Panc1 (cell line): ENCODE results near the gene SLC6A8. TPM values are rescaled to one million over a fixed set of nuclear protein-coding genes. Genes with fewer than 3 reads are reported as not detected.
"Not testable (repeated sequence)": the region's sequence is repeated elsewhere in the genome, so short reads cannot be mapped to it uniquely, and the experiment has no call there.

Source experiments
- ATAC-seq: fragments of 200-7000 bp; cut with Tn5 transposase; 2 replicates; pipeline ENCODE4 v1.9.1; 2020; ENCODE audit warnings: mild to moderate bottlenecking, moderate library complexity
- BruUV-seq: library from RNA; stranded (reverse); fragments of 400-500 nt; replicated peaks from 2 replicates; lab custom pipeline; 2021; lab: Mats Ljungman, UMichigan
- CTCF ChIA-PET: fragments of 300-600 bp; sonication (Branson Sonifier 250); formaldehyde crosslinking; loops from one replicate; lab custom pipeline; 2022; ENCODE audit warnings: antibody characterized with exemption; lab: Charles Lee
- POLR2A ChIA-PET: fragments of 300-600 bp; sonication (Branson Sonifier 250); formaldehyde crosslinking; loops from one replicate; lab custom pipeline; 2022; ENCODE audit warnings: antibody characterized with exemption; lab: Charles Lee
- DNase-seq: peaks from one replicate; pipeline ENCODE4 v3.0.0-alpha.2; 2010; ENCODE audit warnings: low read depth, low spot score
- H3K27ac ChIP-seq: 2 replicates; pipeline ENCODE4 v1.5.1; 2011; ENCODE audit warnings: mild to moderate bottlenecking, low read length, inconsistent platforms
- H3K27me3 ChIP-seq: fragments of 200-500 bp; sonication (Bioruptor generic); 2 replicates; pipeline ENCODE4 v1.6.0; 2014; ENCODE audit warnings: low read length, inconsistent platforms; ENCODE audit not compliant: control insufficient read depth, insufficient read depth
- H3K36me3 ChIP-seq: fragments of 200-500 bp; sonication (Bioruptor generic); 2 replicates; pipeline ENCODE4 v1.5.1; 2014; ENCODE audit warnings: inconsistent platforms, mild to moderate bottlenecking, low read length, moderate library complexity; ENCODE audit not compliant: control insufficient read depth, insufficient read depth
- H3K4me1 ChIP-seq: 2 replicates; pipeline ENCODE4 v1.5.1; 2011; ENCODE audit warnings: inconsistent platforms, mild to moderate bottlenecking, low read length, moderate library complexity; ENCODE audit not compliant: control insufficient read depth, insufficient read depth
- H3K4me3 ChIP-seq, 2 experiments: 2 replicates each; pipeline ENCODE4 v1.5.1; 2011 to 2012; ENCODE audit warnings: low read depth in 2 of 2, low read length in 2 of 2, mild to moderate bottlenecking in 2 of 2, inconsistent platforms in 1 of 2, moderate library complexity in 1 of 2
- H3K9me3 ChIP-seq: fragments of 200-500 bp; sonication (Bioruptor generic); 2 replicates; pipeline ENCODE4 v1.5.1; 2014; ENCODE audit warnings: low read depth, mild to moderate bottlenecking, inconsistent platforms, low read length, moderate library complexity; ENCODE audit not compliant: control insufficient read depth, insufficient read depth
- CTCF ChIP-seq: fragments of 450-650 bp; IDR thresholded peaks from 2 replicates; pipeline ENCODE4 v1.5.1; 2017; ENCODE audit warnings: mild to moderate bottlenecking
- POLR2AphosphoS5 ChIP-seq: IDR thresholded peaks from 2 replicates; pipeline ENCODE4 v1.6.1; 2012; ENCODE audit warnings: mild to moderate bottlenecking, low read depth, low read length, moderate library complexity
- REST ChIP-seq, 2 experiments: IDR thresholded peaks; 2 replicates each; pipeline ENCODE4 v1.6.1; 2011 to 2012; ENCODE audit warnings: low read depth in 2 of 2, control low read depth in 1 of 2, low read length in 1 of 2, mild to moderate bottlenecking in 1 of 2, moderate library complexity in 1 of 2; ENCODE audit not compliant: insufficient read depth in 1 of 2
- SIN3A ChIP-seq: IDR thresholded peaks from 2 replicates; pipeline ENCODE4 v1.6.1; 2012; ENCODE audit warnings: low read depth, mild to moderate bottlenecking, low read length, moderate library complexity, borderline replicate concordance; ENCODE audit not compliant: insufficient read depth
- TCF7L2 ChIP-seq: IDR thresholded peaks from 2 replicates; pipeline ENCODE4 v1.6.1; 2011; ENCODE audit warnings: mild to moderate bottlenecking, low read depth, low read length, inconsistent platforms
- in situ Hi-C: cut with HindIII; loops from 2 replicates; pipeline ENCODE4 v1.10.0; 2016; ENCODE audit warnings: low sequenced_read_pairs, low pct_unique_long_range_greater_than_20kb
- intact Hi-C: fragments of 100-400 bp; cut with micrococcal nuclease; formaldehyde crosslinking; loops from one replicate; pipeline ENCODE4 v1.10.0; 2022; ENCODE audit not compliant: unreplicated experiment
- total RNA-seq: library from RNA; stranded (reverse); gene quantifications from one replicate; pipeline ENCODE4 v1.2.1, GENCODE V29; 2021; ENCODE audit not compliant: unreplicated experiment

SLC6A8 gene
- total RNA-seq, 1 experiment from 2014 or later: 125 TPM

GRCh38 chrX:153743468-153744209 lies 55.9 kb downstream of the SLC6A8 start:
- BruUV-seq, CTCF ChIA-PET, H3K4me3 ChIP-seq, H3K27ac ChIP-seq, H3K4me1 ChIP-seq, in situ Hi-C loops, DNase-seq, H3K9me3 ChIP-seq, intact Hi-C loops, H3K27me3 ChIP-seq, H3K36me3 ChIP-seq: not testable (repeated sequence)
- ATAC-seq: peak; percentile 45; the same call in 1 of the 2 replicates
- POLR2A ChIA-PET: interaction anchor here (0.6 kb wide), 1 partner anchor 12 kb away, joined by 3 read pairs; no protein-coding TSS in a partner anchor

- no peak overlapping the region for H3K27ac ChIP-seq
- in situ Hi-C loops (no loop called here), intact Hi-C loops (no loop called here)
- BruUV-seq: no TSS peak
- CTCF ChIA-PET: no interaction called here
- H3K27me3 ChIP-seq: no peaks in the 10 kb centered on the region
- no peak overlapping the region for H3K4me3 ChIP-seq
- H3K36me3 ChIP-seq: no peaks in the 10 kb centered on the region
- no peaks in the 10 kb centered on the region for H3K9me3 ChIP-seq
- POLR2A ChIA-PET: interaction anchor here (0.6 kb wide), 1 partner anchor 11 kb away, joined by 3 read pairs; no protein-coding TSS in a partner anchor
- DNase-seq (no peak), ATAC-seq (no peak)
- no peaks in the 10 kb centered on the region for H3K4me1 ChIP-seq
- TF ChIP-seq TCF7L2 (no peak), REST (IDR thresholded peaks at IDR 0.05; ENCODE audit: insufficient read depth in 1 of 2, low read depth in 2 of 2, low read length in 1 of 2) (no peak), SIN3A (no peak), POLR2AphosphoS5 (no peak), CTCF (no peak; the same call in 1 of the 2 replicates)
Measured at GRCh38 chrX:153744210-153745066, 56.7 kb downstream of the SLC6A8 start.

- H3K9me3 ChIP-seq, H3K4me3 ChIP-seq, BruUV-seq, H3K36me3 ChIP-seq, in situ Hi-C loops, H3K27ac ChIP-seq, CTCF ChIA-PET, DNase-seq, H3K4me1 ChIP-seq, H3K27me3 ChIP-seq, intact Hi-C loops, ATAC-seq: not testable (repeated sequence)
- POLR2A ChIA-PET: interaction anchor here (0.6 kb wide), 1 partner anchor 16 kb away, joined by 4 read pairs; no protein-coding TSS in a partner anchor
Measured at GRCh38 chrX:153745067-153745433, 57.3 kb downstream of the SLC6A8 start.

Other genes with a start within 250 kb of the SLC6A8 start
- gene TREX2, start 241.9 kb upstream of the SLC6A8 start, total RNA-seq: 2.4 TPM
- 59.9 TPM for gene HAUS7, start 217.3 kb upstream of the SLC6A8 start, total RNA-seq
- 2.9 TPM for gene BGN, start 192.9 kb upstream of the SLC6A8 start, total RNA-seq
- gene ATP2B3, start 170.3 kb upstream of the SLC6A8 start, total RNA-seq: 0.21 TPM
- gene CCNQ, start 88.8 kb upstream of the SLC6A8 start, total RNA-seq: 42.1 TPM
- 7.1 TPM for gene DUSP9, start 40.7 kb upstream of the SLC6A8 start, total RNA-seq
- gene PNCK, start 14.1 kb upstream of the SLC6A8 start, total RNA-seq: 2.3 TPM
- gene BCAP31, start 36.5 kb downstream of the SLC6A8 start, total RNA-seq: 432 TPM
- gene ABCD1, start 36.9 kb downstream of the SLC6A8 start, total RNA-seq: 86.6 TPM
- gene PLXNB3, start 76.3 kb downstream of the SLC6A8 start, total RNA-seq: 14.3 TPM
- gene SRPK3, start 93.1 kb downstream of the SLC6A8 start, total RNA-seq: 1.6 TPM
- 89.4 TPM for gene IDH3G, start 106.4 kb downstream of the SLC6A8 start, total RNA-seq
- 504 TPM for gene SSR4, start 106.7 kb downstream of the SLC6A8 start, total RNA-seq
- gene PDZD4, start 142.6 kb downstream of the SLC6A8 start, total RNA-seq: 37.2 TPM
- gene L1CAM, start 198.2 kb downstream of the SLC6A8 start, total RNA-seq: 819 TPM
- gene AVPR2, start 216.7 kb downstream of the SLC6A8 start, total RNA-seq: 10.6 TPM
- 225 TPM for gene ARHGAP4, start 238.3 kb downstream of the SLC6A8 start, total RNA-seq
- gene NAA10, start 247.1 kb downstream of the SLC6A8 start, total RNA-seq: 246 TPM